HCT116 (cell line): Measurements from ENCODE around the gene C5orf63. TPM values are rescaled to one million over a fixed set of nuclear protein-coding genes. Genes with fewer than 3 reads are reported as not detected.

Experiments
- ATAC-seq: fragments of 200-7000 bp; cut with Tn5 transposase; 2 replicates; pipeline ENCODE4 v1.9.1; 2020; ENCODE audit warnings: mild to moderate bottlenecking, moderate library complexity
- BruUV-seq: library from RNA; stranded (reverse); fragments of 400-500 nt; replicated peaks from 2 replicates; lab custom pipeline; 2021; lab: Mats Ljungman, UMichigan
- CTCF ChIA-PET: fragments of 300-600 bp; sonication (Branson Sonifier 250); formaldehyde crosslinking; loops from one replicate; lab custom pipeline; 2021; ENCODE audit warnings: antibody characterized with exemption; lab: Charles Lee
- POLR2A ChIA-PET: fragments of 300-600, 350-600 bp; sonication (Branson Sonifier 250); formaldehyde crosslinking; loops from one replicate; lab custom pipeline; 2021; ENCODE audit warnings: antibody characterized with exemption; lab: Charles Lee
- RAD21 ChIA-PET, 2 experiments: fragments of 300-600 bp; sonication (Branson Sonifier 250); formaldehyde crosslinking; loops; one replicate each; lab custom pipeline; 2023; ENCODE audit warnings: low total read pairs in 2 of 2; ENCODE audit not compliant: uncharacterized antibody in 2 of 2, unreplicated experiment in 2 of 2, low non-redundant PET in 1 of 2; lab: Charles Lee
- DNase-seq: peaks from one replicate; pipeline ENCODE4 v3.0.0-alpha.2; 2010; ENCODE audit warnings: low read depth, low spot score
- H2AFZ ChIP-seq: fragments of 200-600 bp; shearing (Covaris generic), sonication (generic); 2 replicates; pipeline ENCODE4 v1.6.1; 2017; ENCODE audit warnings: low read depth, mixed run types, mixed read lengths, antibody characterized with exemption, low read length; ENCODE audit not compliant: poor library complexity, severe bottlenecking
- H3K27ac ChIP-seq: 2 replicates; pipeline ENCODE4 v1.5.1; 2012; ENCODE audit warnings: low read depth, low read length
- H3K27me3 ChIP-seq: fragments of 200-600 bp; sonication (generic); 2 replicates; pipeline ENCODE4 v1.6.1; 2016; ENCODE audit warnings: mixed run types, low read length, mixed read lengths; ENCODE audit not compliant: insufficient read depth
- H3K36me3 ChIP-seq, 2 experiments: fragments of 200-500 bp in 1 of 2; fragments of 200-600 bp in 1 of 2; sonication (Bioruptor generic) in 1 of 2; sonication (generic) in 1 of 2; 2 replicates each; pipeline versions ENCODE4 v1.5.1 to v1.6.1; 2014 to 2016; ENCODE audit warnings: low read length in 2 of 2, inconsistent platforms in 1 of 2, mixed read lengths in 1 of 2, mixed run types in 1 of 2; ENCODE audit not compliant: insufficient read depth in 2 of 2, control insufficient read depth in 1 of 2
- H3K4me1 ChIP-seq, 2 experiments: fragments of 200-600 bp in 1 of 2; sonication (generic) in 1 of 2; 2 replicates each; pipeline versions ENCODE4 v1.5.1 to v1.6.1; 2012 to 2017; ENCODE audit warnings: low read length in 2 of 2, inconsistent platforms in 1 of 2, mild to moderate bottlenecking in 1 of 2, mixed read lengths in 1 of 2, mixed run types in 1 of 2, moderate library complexity in 1 of 2; ENCODE audit not compliant: insufficient read depth in 2 of 2, control insufficient read depth in 1 of 2
- H3K4me2 ChIP-seq: fragments of 200-600 bp; sonication (generic); 2 replicates; pipeline ENCODE4 v1.6.1; 2017; ENCODE audit warnings: mixed run types, low read length, mixed read lengths
- H3K4me3 ChIP-seq, 2 experiments: fragments of 200-600 bp in 1 of 2; sonication (generic) in 1 of 2; replicated peaks in 1 of 2; 2 replicates each; pipeline ENCODE4 v1.5.1; 2011 to 2016; ENCODE audit warnings: low read length in 2 of 2, control low read depth in 1 of 2, low read depth in 1 of 2, mild to moderate bottlenecking in 1 of 2, mixed read lengths in 1 of 2, mixed run types in 1 of 2
- H3K79me2 ChIP-seq: fragments of 200-600 bp; sonication (generic); 2 replicates; pipeline ENCODE4 v1.6.1; 2017; ENCODE audit warnings: mild to moderate bottlenecking, mixed run types, low read length, moderate library complexity, mixed read lengths; ENCODE audit not compliant: insufficient read depth
- H3K9ac ChIP-seq: fragments of 200-600 bp; sonication (generic); 2 replicates; pipeline ENCODE4 v1.6.1; 2016; ENCODE audit warnings: low read length, mixed read lengths
- H3K9me2 ChIP-seq: fragments of 200-600 bp; sonication (generic), shearing (Covaris generic); 2 replicates; pipeline ENCODE4 v1.6.1; 2017; ENCODE audit warnings: mixed run types, mild to moderate bottlenecking, moderate library complexity; ENCODE audit not compliant: insufficient read depth
- H3K9me3 ChIP-seq, 2 experiments: fragments of 200-500 bp in 1 of 2; fragments of 200-600 bp in 1 of 2; sonication (Bioruptor generic) in 1 of 2; sonication (generic) in 1 of 2; 2 replicates each; pipeline ENCODE4 v1.6.1; 2014 to 2017; ENCODE audit warnings: low read length in 2 of 2, mixed read lengths in 2 of 2, inconsistent platforms in 1 of 2, low read depth in 1 of 2, mild to moderate bottlenecking in 1 of 2, mixed run types in 1 of 2, moderate library complexity in 1 of 2; ENCODE audit not compliant: control insufficient read depth in 1 of 2, insufficient read depth in 1 of 2
- H4K20me1 ChIP-seq: fragments of 200-600 bp; sonication (generic), shearing (Covaris generic); 2 replicates; pipeline ENCODE4 v1.6.1; 2017; ENCODE audit warnings: mixed run types, mild to moderate bottlenecking, moderate library complexity; ENCODE audit not compliant: insufficient read depth
- ELF1 ChIP-seq: IDR thresholded peaks from 2 replicates; pipeline ENCODE4 v1.6.1; 2012; ENCODE audit warnings: low read depth, borderline replicate concordance
- EZH2 ChIP-seq: fragments of 200-600 bp; sonication (generic); IDR thresholded peaks from 2 replicates; pipeline ENCODE4 v1.6.1; 2017; ENCODE audit warnings: antibody characterized with exemption, mixed run types
- EZH2phosphoT487 ChIP-seq: fragments of 200-600 bp; IDR thresholded peaks from 2 replicates; pipeline ENCODE4 v1.6.1; 2018; ENCODE audit warnings: antibody characterized with exemption, borderline replicate concordance
- FOSL1 ChIP-seq: IDR thresholded peaks from 2 replicates; pipeline ENCODE4 v1.6.1; 2012; ENCODE audit warnings: low read depth
- MAX ChIP-seq: IDR thresholded peaks from 2 replicates; pipeline ENCODE4 v1.6.1; 2012
- POLR2AphosphoS5 ChIP-seq: IDR thresholded peaks from 2 replicates; pipeline ENCODE4 v1.6.1; 2011; ENCODE audit warnings: mild to moderate bottlenecking, low read depth, low read length, moderate library complexity
- REST ChIP-seq: IDR thresholded peaks from 2 replicates; pipeline ENCODE4 v1.6.1; 2012; ENCODE audit warnings: low read depth
- SIN3A ChIP-seq: IDR thresholded peaks from 2 replicates; pipeline ENCODE4 v1.6.1; 2012; ENCODE audit warnings: low read depth
- SRF ChIP-seq: IDR thresholded peaks from 2 replicates; pipeline ENCODE4 v1.6.1; 2012; ENCODE audit warnings: low read depth
- YY1 ChIP-seq: IDR thresholded peaks from 2 replicates; pipeline ENCODE4 v1.6.1; 2011; ENCODE audit warnings: low read length, low read depth, moderate library complexity, mild to moderate bottlenecking; ENCODE audit not compliant: insufficient replicate concordance; ENCODE audit errors: extremely low read depth
- ZBTB33 ChIP-seq: IDR thresholded peaks from 2 replicates; pipeline ENCODE4 v1.6.1; 2011; ENCODE audit warnings: mild to moderate bottlenecking, low read length, moderate library complexity; ENCODE audit not compliant: insufficient replicate concordance; ENCODE audit errors: extremely low read depth
- ZNF274 ChIP-seq: fragments of 200-500 bp; sonication (Bioruptor generic); IDR thresholded peaks from 2 replicates; pipeline ENCODE4 v1.6.1; 2014; ENCODE audit warnings: mild to moderate bottlenecking, low read depth, low read length, inconsistent platforms
- intact Hi-C: fragments of 100-400 bp; cut with micrococcal nuclease; formaldehyde crosslinking; loops from 2 replicates; pipeline ENCODE4 v1.10.0; 2022
- total RNA-seq: library from RNA; stranded (reverse); gene quantifications from one replicate; pipeline ENCODE4 v1.2.1, GENCODE V29; 2021; ENCODE audit not compliant: unreplicated experiment

Gene C5orf63
- total RNA-seq, 1 experiment from 2014 or later, result 4.4 TPM

GRCh38 chr5:127003798-127004495, 69.4 kb downstream of the C5orf63 start:
- ChIA-PET CTCF (no interaction called here), POLR2A (no interaction called here), RAD21 (no interaction called here)
- H3K36me3 ChIP-seq, result no peaks in the 10 kb centered on the region
- H3K27me3 ChIP-seq, result no peaks in the 10 kb centered on the region
- no peak overlapping the region for H3K4me3 ChIP-seq
- no peak overlapping the region for H3K9ac ChIP-seq
- H3K27ac ChIP-seq, result no peak overlapping the region
- no peaks in the 10 kb centered on the region for H3K4me1 ChIP-seq
- no TSS peak for BruUV-seq
- DNase-seq (no peak), ATAC-seq (no peak)
- no peak for TF ChIP-seq ELF1
- no peak for TF ChIP-seq SRF
- no peak for TF ChIP-seq ZBTB33
- no peak for TF ChIP-seq YY1
- no peak for TF ChIP-seq ZNF274
- TF ChIP-seq EZH2phosphoT487, result no peak
- TF ChIP-seq EZH2, result no peak
- no peak for TF ChIP-seq POLR2AphosphoS5
- no peak for TF ChIP-seq MAX
- no peak for TF ChIP-seq REST
- no peak for TF ChIP-seq SIN3A
- no peak for TF ChIP-seq FOSL1
- no peaks in the 10 kb centered on the region for H4K20me1 ChIP-seq
- intact Hi-C loops, result no loop called here
- H2AFZ ChIP-seq, result no peak overlapping the region
- no peaks in the 10 kb centered on the region for H3K9me2 ChIP-seq
- no peak overlapping the region for H3K4me2 ChIP-seq
- H3K9me3 ChIP-seq, result no peaks in the 10 kb centered on the region
- H3K79me2 ChIP-seq, result no peaks in the 10 kb centered on the region
